SW480 (cell line): ENCODE results near the gene SLC35C1.

ENCODE experiments used
- DNase-seq: peaks from one replicate; pipeline ENCODE4 v3.0.0-alpha.2; 2016; ENCODE audit warnings: low spot score

The SLC35C1 gene

DNA sequence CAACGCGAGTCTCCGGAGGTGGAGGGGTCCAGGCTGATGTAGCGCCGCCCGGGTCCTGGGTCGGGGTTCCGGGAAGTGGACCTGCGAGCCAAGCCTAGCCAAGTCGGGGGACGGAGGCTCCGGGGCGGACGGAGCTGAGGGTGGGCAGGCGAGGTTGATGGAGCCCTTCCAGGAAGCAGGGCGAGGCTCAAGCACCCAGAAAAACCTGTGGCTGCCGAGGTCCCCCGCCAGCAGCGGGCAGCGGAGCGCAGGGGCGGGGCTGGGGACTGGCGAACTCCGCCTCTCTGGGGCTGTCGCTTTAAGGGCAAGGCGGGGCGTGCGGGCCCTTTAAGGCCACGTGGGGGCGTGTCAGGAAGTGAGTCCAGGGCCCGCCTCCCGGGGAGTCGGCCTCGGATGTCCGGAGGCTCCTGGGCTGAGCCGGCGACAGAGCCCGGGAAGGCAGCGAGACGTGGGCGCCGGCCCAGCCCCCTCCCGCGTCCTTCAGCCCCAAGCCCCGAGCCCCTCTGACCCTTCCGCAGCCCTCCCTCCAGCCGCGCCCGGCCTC is at the start of gene SLC35C1:
Gene SLC35C1, plus strand, starts transcription at position 389 of the 544 bp plus-strand sequence. CDS start 653 bp downstream, outside the sequence.
- peak; percentile 96 for DNase-seq

DNA sequence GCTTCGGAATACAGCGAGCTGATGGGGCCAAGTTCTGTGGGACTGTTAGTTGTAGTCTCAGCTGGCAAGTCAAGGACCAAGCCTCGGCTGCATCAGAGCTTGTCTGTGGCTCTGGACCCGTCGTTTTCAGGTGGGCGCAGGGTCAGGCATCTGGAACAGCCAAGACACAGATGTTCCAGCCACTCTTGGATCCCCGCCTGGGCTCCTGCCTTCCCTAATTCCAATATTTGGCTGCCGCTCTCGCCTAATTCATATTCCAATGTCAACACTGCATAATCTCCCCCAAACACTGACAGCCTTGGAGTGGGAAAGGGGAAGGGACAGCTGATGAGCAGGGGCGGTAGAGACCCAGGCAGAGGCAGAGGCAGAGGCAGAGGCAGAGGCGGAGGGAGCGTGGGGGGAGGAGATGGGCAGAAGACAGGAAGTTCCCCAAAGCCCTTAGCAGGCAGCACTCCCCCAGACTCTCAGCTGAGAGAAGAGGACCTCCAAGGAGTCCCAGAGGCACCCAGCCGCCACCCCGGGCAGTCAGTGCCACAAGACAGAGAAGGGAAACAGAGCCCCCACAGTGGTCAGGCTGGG is 49.6 kb upstream of the SLC35C1 start:
- no peak for DNase-seq

DNA sequence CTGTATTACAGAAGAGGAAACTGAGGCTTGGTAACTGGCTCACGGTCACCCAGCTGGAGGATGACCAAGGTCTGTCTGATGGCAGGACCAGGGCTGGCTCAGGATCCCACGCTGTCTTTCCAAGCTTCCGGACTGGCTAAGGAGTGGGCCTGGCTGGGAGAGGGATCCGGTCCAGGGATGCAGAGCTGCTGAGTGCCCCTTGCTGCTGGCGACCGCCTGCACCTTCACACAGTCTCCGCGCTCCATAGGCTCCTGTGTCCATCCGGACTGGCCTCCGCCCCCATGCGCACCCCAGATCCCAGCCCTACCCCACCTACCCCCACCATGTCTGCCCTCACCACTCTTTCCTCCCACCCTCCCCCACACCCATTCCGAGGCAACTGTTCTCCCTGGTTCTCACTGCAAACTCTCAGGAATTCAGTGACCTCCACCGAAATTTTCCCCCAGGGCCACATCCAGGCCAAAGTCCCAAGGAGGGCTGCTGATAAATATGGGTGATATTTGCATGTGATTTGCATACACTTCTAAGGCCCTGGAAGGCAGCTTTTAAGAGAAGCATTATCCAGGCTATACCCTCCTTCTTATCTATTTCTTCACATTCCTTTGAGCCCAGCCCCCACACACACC is 48.5 kb upstream of the SLC35C1 start:
- DNase-seq: no peak

DNA sequence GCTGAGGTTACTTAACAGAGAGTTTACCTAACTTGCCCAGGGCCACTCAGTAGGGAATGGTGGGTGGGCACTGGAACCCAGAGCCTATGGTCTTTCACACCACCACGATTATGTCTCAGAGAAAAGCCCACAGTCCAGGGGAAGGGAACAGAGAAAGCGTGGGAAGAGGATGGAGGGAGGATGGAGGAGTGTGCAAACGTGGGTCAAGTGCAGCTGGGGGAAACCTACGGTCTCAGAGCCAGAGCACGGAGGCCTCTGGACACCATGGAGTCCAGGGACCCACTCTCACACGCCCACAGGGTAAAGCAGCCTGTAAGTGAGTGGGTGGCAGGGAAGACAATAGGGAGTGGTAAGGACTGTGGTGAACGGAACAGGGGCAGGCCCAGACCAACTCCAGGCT is 47.3 kb upstream of the SLC35C1 start:
- no peak for DNase-seq

DNA sequence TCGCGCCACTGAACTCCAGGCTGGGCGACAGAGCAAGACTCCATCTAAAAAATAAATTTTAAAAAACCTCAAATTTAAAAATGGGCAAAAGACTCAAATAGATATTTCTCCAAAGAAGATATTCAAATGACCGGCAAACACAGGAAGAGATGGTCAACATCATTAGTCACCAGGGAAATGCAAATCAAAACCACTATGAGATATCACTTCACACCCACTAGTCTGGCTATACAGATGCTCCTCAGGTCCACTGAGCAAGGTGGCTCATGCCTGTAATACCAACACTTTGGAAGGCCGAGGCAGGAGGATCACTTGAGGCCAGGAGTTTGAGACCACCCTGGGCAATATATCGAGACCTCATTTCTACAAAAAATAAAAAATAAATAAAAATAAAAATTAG is 43.3 kb upstream of the SLC35C1 start:
- no peak for DNase-seq

DNA sequence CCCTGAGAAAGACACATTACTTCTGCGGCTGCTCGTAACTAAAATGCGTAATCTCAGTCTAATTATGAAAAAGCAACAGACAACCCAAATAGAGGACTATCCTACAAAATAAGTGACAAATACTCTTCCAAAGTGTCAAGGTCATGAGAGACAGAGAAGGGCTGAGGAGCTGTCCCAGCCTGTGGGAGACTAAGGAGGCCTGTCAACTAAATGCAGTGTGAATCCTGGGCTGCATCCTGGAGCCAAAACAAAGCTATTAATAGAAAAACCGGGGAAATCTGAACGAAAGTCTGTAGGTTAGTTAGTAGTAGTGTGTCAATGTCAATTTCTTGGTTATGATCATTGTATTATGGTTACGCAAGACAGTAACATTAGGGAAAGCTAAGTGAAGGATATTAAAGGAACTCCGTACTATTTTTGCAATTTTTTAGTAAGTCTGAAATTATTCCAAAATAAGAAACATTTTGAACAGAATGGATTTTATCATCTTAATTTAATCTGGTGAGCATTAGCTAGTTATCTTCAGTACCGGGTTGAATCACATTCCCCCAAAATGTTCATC is 39.8 kb upstream of the SLC35C1 start:
- no peak for DNase-seq

DNA sequence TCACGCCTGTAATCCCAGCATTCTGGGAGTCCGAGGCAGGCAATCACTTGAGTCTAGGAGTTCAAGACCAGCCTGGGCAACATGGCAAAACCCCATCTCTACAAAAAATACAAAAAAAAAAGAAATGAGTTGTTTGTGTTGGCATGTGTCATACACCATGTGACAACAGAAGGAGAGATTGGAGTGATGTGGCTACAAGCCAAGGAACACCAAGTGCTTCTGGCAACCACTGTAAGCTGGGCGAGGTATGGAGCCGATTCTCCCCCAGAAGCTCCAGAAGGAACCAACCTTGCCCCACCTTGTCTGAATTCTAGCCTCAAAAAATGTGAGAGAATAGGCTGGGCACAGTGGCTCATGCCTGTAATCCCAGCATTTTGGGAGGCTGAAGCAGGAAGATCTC is 39.1 kb upstream of the SLC35C1 start:
- DNase-seq: no peak

DNA sequence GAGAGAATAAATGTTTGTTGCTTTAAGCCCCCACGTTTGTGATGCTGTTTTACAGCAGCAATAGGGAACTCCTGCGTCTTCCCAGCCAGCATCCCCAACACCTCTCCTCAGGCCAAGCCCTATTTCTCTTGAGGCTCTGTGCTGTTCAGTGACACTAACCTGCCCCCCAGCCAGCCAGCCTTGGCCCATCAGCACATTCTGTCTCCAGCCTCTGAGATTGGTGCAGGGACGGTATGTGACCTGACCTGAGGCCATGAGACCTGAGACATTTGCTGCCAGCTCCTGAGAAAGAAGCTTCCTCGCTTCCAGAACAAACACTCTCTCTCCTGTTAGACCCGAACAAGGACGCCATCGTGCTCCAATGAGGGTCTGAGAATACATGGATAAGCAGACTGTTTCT is 38.5 kb upstream of the SLC35C1 start:
- no peak for DNase-seq

DNA sequence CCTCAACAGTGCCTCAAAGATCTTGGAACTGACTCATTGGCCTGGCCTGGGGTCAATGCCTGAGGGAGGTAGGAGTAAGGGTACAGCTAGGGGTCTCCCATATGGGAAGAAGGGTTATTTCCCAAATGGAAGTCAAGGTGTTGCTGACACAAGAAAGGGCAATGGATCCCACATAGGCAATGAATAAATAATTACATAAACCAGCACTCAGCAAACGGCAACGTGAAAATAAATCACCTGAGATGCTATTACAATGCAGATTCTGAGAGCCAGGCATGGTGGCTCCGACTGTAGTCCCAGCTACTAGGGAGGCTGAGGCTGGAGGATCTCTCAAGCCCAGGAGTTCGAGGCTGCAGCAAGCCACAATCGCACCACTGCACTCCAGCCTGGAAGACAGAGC is 36.5 kb upstream of the SLC35C1 start:
- DNase-seq: no peak

DNA sequence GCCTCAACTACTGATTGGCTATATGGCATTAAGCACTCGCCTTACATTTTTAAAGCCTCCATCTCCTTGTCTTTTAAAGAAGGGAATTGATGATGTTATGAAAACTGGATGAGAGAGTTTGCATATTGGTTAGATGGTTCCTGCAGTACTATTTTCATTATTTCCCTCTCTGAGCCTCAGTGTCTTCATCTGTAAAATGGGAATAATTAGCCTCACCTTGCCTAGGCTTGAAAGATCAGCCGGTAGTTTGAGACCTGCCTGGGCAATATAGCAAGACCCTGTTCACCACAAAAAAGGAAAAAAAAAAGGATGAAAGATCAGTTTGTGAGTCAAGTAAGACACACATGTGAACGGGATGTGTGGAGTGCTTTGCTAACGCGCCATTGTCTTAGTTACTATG is 35.0 kb upstream of the SLC35C1 start:
- no peak for DNase-seq

DNA sequence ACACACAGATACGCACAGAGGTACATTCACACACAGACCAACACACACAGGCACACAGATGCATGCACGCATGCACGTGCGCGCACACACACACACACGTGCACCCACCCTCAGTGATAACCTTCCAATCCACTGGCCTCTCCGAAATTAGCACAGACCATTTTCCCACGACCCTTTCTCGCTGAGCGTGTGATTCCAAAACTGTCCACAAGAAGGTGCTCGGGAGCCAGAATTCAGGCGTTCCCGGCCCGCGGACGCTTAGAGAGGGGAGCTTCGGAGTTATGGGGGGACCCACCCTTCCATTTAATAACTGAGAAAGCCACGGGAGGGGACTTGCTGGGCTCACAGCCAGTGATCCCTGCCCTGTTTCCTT is 33.8 kb upstream of the SLC35C1 start:
- DNase-seq: peak; percentile 53

DNA sequence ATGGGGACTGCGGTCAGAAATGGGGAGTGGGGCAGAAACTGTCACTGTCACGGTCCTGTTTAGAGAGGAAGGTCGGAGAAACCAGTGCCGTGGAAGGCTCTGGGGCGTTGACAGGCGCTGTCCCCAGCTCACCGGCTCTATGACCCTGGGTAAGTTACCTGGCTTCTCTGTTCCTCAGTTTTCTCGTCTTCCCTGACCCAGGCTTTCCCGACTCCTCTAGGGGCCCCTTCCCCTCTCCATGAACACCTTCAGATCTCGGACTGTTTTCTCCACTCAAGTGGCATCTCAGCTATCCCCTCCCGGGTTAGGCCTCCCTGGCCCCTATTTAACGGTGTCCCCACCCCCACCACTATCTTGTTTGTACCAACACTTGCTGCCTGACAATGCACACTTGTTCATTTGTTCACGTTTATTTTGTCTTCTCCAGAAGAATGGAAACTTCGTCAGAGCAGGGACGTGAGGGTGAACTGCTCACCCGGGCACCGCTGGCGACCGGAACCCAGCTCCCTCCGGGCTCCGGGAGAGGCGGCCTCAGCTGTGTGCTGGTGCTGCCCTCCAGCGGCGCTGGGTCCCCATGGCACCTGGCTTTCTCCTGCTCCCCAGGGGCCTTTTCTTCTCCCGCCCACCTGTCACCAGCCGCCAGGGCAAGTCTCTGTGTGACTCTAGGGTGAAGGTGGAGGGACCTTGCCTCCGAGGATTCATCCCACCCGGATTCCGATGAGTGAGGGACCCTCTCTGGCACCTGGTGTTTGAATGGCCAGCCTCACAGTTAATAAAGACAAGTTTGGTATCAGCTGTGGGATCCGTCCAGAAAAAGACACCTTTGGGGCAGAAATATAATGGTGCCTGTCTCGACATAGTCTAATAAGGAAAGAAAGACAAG is 33.1 kb upstream of the SLC35C1 start:
- peak; percentile 77 for DNase-seq

DNA sequence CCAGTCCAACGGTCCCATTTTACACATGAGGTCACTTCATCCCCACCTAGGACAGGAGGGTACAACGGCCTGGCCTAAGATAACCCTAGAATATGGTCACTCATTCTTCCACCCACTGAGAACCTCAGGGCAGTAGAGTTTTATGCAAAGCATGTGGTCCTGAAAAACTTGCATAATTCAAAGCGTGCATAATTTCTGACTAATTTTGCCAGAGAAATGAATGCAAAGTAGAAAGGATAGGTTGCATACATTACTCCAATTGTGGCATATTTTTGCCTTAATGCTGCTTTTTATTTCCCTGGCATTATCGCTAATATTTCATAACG is 32.5 kb upstream of the SLC35C1 start:
- DNase-seq: no peak

DNA sequence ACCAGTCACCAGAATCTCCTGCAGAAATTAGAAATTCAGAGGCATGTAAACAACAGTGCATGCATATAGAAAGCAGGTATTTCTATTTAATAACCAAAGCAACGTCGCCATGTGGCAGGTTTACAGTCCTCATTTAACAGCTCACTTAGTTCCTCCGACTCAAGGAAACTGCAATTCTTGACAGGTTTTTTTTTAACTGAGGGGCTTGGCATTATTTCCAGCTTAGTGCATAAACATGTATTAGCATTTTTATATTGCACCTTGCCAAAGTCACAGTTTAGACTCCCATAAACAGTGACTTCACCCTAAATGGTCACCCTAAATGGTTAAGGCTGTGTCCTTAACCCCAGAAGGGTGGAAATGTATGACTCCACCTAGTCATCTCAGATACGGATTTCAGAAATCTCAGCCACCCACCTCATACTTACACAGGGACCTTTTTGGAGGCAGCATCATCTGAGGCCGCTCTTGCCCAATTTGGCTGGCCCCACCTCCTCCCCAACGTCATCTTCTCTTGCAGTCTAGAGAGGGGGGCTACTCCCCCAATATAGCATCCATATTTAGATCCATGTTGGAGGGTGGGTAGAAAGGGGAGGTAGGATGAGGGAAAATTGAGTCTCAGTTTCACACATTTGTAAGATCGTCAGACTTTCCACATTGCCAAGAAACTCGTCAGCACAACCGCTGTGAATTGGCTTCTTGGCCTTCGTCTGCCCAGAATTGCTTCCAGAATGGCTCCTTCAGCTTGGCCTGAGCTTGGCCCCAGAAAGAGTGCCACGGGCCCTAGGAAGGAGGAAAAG is 31.8 kb upstream of the SLC35C1 start:
- no peak for DNase-seq

DNA sequence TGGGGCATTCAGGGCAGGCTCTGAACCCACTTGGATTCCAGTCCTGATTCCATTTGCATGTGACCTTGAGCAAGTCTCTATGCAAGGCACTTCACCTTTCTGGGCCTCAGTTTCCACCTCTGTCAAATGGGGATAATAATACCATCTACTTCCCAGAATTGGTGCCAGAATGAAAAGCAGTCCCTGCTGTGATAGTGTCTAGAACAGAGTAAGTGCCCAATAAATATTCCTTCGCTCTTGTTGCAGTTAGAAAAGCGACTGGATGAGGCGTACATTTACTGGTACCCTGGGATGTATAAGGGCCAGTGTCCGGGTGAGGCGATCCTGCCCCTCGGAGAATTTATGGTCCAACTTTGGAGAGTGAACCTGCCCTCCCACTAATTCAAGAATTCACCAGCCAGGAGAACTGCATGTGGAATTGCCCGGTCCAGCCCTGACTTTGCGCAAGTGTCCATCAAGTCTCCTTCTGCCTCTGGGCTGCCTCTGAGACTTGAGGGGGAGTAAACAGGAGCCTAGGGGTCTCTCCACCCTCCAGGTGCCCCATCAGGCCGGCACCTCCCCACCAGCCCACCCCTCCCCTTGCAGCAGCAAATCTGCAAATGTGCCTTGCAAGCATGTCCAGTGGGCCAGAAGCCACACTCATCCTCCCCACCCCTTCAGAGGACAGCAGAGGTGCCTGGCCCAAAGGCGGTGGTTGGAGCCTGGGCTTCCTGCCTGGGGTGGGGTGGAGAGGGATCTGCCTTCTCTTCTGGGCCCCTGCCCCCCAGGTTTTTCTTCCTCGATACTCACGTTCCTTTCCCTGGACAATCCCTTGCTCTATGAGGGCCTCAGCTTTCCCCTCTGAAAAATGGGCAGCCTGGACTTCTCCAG is 30.9 kb upstream of the SLC35C1 start:
- no peak for DNase-seq

DNA sequence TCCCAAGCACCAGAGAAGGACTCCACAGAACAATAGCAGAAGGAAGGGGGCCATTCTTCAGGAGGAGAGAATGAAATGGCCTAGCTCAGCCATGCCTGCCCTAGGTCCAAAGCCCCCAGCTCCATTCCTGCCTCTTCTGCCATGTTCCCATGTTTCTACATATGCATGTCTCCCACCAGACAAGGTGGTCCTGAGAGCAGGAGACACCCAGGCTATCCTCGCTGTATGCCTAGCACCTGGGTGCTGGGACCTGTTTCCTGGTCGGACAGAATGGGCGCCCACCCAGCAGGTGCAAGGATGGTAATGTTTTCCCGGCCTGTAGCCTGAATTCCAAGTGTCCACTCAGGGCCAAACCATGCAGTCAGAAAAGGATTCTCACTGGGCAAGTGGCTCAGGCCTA is 30.2 kb upstream of the SLC35C1 start:
- DNase-seq: no peak

DNA sequence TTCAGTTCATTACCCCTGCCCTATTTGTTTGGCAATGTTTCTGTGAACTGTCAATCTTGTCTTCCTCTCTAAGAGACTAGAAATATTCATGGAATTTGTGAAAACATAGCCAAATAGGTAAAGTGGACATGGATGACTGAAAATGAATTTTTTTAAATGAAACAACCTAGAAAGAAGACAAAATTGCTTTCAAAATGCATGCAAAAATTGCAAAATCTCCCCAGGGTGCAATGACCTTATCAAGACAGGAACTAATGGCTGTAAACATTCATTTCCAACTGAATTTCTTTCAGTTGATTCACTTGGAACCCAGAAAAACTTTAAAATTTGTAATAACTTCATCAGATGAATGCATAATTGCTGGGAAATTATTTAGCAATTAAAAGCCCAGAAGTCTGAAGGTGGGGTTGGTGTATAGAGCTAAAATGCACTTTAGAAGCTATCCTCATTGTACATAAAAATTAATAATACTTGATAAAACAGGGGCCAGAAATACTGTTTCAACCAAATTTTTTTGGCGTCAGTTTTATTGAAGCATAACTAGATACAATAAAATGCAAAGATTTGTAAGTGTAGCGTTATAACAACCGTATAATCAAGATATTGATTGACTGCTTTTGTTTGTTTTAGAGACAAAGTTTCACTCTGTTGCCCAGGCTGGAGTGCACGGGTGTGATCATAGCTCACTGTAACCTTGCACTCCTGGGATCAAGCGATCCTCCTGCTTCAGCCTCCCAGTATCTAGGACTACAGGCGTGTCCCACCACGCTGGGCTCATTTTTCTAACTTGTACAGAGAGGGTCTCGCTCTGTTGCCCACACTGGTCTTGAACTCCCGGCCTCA is 27.6 kb upstream of the SLC35C1 start:
- DNase-seq: no peak

DNA sequence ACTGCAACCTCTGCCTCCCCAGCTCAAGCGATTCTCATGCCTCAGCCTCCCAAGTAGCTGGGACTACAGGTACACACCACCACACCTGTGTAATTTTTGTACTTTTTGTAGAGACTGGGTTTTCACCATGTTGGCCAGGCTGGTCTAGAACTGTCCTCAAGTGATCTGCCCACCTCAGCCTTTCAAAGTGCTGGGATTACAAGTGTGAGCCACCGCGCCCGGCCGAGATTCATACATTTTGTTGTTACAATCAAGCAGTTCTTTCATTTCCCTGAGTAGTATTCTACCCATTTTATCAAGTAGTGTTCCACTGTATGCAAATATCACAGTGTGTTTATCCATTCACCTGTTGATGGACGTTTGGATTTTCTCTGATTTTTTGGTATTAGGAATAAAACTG is 26.6 kb upstream of the SLC35C1 start:
- no peak for DNase-seq

DNA sequence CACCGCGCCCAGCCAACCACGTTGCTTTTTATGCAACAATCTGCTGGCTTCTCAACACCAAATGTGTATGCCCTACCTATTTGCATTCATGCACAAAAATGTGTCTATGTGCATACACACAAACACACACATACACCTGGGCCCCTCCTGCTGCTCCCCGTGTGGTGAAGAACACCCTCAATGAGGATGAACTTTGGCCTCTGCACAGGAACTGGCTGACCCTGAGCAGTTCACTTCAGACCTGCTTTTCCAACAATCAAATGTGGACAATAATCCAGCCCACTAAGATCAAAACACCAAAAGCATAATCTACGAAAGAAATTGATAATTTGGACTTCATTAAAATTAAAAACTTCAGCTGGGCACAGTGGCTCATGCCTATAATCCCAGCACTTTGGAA is 25.3 kb upstream of the SLC35C1 start:
- DNase-seq: no peak

DNA sequence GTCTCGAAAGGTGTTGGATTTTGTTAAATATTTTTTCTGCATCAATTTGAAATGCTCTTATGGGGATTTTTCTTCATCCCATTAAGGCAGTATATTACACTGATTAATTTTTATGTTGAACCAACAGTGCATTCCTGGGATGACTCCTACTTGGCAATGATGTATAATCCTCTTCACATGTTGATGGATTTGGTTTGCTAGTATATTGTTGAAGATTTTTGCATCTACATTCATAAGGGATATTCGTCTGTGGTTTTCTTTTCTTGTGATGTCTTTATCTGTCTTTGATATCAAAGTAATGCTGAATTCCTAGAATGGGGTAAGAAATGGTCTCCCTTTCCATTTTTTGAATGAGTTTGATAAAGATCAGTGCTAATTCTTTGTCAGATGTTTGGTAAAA is 18.7 kb upstream of the SLC35C1 start:
- DNase-seq: no peak
